Central memory CD4-positive, alpha-beta T cell (primary cell): ENCODE data around the gene PLCB1.

Source experiments
- DNase-seq: peaks from one replicate; pipeline ENCODE4 v3.0.0; 2022

The PLCB1 gene

DNA sequence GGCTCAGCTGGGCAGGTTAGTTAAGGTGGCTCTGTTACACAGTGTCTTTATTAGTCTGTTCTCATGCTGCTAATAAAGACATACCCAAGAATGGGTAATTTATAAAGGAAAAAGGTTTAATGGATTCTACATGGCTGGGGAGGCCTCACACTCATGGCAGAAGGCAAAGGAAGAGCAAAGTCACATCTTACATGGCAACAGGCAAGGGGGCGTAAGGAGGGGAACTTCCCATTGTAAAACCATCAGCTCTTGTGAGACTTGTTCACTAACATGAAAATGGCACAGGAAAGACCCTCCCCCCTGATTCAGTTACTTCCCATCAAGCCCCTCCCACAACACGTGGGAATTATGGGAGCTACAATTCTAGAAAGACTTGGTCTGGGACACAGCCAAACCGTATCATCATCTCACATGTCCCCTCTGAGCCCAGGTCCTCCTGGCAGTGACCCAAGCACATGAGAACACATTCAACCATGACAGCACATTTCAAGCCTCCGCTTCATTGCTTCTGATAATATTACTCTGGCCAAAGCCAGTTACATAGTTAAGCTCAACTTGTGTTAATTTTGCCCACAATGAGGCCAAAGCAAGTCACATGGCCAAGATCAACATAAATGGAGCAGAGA is 383.9 kb downstream of the PLCB1 start:
- no peak for DNase-seq

DNA sequence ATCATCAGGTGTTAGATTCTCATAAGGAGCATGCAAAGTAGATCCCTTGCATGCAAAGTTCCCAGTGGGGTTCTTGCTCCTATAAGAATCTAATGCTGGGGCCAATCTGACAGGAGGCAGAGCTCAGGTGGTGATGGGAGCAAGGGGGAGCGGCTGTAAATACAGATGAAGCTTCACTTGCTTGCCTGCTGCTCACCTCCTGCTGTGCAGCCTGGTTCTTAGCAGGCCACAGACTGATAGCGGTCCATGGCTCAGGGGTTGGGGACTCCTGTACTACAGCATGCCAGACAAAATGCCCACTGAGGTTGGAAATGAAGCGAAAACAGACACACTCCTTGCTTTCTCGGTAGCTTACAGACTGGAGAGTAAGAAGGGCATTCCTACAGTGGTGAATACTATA is 386.8 kb downstream of the PLCB1 start:
- no peak for DNase-seq

DNA sequence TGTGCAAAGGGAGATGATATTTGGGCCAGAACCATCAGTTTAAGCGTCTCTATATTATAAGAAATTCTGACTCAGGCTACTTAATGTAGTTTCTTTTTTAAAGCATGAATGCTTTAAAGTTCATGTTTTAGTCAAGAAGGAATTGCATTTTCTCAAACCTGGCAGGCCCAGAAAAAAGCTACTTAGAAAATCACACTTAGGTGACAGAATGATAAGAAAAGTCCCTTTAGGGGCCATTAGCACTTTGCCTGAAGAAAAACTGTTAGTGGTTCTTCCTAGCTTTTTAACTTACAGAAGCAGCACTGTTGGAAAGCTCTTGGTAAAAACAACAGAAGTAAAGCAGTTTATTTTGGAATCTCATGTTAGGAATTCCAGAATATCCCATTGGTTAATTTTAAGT is 387.8 kb downstream of the PLCB1 start:
- no peak for DNase-seq

DNA sequence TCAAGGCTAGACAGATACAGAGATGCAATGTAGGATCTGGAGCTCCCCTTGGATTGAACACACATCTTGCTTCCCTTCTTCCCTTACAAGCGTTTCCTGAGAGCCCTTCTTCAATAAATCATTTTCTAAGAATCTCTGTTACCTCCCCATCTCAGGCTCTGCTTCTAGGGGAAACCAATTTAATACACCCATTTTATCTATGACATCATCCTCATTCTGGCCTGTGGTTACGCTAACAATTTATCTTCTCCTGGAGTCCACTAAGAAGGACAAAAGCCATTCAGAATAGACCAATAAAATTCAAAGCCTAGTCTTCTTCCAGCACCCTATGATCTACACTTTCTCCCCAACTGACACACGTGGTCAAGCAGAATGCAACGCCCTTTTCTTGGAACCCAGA is 390.1 kb downstream of the PLCB1 start:
- DNase-seq = no peak

DNA sequence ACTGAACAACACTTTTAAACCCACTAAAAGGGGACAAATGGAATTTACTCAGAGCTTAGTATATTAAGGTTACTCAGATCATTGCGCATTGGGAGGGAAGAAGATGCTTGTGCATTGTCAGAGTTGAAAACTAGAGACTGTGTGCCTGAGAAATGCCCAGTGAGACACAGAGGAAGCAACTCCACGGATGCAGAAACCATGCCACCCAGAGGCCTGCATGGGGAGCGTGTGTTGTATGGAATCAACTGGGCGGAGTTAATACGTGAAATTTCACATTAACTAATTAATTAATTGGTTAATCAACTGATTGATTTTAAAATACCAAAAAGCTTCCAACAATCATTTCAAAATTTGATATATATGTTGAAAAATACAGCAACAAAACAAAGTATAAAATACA is 391.6 kb downstream of the PLCB1 start:
- no peak for DNase-seq

DNA sequence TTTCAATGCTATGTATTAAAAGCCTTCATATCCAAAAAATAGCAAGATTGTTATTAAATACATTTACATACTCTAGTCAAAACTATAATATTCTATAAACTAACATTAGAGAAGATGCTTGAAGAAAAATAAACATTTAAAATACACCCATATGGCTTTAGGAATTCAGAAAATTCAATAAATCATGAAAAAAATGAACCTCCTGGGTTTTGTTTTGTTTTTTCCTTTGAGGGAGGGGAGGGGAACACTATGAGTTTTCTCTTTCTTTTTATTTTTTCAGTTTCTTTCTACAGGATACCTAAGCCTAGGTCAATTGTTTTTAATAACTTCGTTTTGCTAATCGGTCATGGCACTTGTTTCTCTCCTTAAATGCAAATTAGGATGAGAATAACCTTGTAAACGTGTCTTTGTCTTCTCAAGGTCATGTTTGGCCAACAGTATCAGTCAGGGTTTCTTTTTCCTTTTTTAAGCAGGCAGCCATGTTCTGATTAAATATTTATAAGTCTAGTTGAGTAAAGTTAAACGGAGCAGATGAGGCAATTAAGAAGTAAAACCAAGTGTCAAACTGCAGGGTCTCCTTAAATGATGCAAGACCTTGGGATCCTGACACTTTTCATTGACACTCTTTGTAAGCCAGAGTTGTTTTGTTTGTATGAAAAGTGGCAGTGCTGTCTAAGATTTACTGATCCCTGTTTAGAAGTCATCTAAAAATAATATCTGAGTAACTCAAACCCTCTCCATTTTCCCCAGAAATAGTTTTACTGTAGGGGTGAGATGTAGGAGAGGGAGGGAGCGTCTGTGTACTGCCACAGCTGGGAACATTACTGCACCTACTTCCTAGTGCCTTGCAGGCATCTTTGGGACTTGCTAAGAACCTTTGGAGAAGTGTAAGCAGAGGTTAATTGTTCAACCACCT is 392.3 kb downstream of the PLCB1 start:
- DNase-seq = no peak

DNA sequence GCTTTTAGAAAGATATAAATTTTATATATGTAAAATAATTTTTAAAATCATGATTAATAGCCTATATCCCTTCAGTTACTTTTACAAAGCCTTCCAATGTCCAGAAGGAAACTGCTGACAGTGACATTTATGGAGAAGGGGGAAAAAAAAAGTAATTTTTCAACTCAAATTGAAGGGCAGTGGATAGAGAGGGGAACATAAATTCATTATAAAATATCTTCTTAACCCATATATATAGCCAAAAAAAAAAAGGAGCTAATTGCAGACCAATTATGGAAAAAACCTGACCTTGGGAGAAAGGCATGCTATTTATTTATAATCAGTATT is 392.9 kb downstream of the PLCB1 start:
- no peak for DNase-seq

DNA sequence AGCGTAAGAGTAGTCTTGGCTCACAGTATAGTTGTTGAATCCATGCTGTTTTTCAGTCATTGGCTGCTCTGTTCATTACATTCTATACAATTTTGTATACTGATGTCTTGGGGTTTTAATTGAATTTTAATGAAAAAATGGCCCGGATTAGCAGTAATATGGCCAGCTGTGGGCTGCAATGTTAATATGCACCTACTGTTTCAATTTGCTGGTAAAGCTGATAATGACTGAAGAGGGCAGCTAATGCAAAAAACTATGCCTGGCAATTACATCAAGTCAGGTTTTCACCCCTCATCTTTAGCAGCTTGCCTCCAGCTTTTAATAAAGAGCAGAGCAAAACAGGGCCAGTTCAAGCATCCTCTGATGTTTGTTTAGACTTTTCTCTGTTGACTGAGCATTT is 394.5 kb downstream of the PLCB1 start:
- no peak for DNase-seq

DNA sequence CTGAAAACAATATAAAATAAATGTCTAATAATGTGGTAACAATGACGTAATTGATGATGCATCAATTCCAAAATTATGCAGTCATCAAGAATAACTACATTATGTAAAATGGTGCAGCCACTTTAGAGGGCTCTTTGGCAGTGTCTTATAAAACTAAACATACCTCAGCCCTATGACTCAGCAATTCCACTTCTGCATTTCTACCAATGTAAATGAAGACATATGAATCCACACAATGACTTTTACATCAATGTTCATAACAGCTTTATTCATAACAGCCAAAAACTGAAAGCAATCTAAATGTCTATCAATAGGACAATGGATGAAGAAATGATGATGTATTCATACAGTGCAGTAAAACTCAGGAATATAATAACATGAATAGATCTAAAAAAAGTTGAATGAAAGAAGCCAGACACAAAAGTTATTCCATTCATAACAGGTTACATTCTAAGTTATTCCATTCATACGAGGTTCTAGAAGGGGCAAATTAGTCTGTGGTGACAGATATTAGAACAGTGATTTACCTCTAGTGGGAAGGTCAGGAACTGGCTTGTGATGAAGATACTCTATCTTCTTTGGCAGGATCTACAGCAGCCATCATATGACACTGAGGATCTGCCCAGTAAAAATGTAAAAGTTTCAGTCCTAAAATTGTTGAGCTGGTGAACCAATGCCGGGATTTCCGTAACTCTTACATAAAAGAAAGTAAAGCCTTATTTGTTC is 396.1 kb downstream of the PLCB1 start:
- DNase-seq = no peak

DNA sequence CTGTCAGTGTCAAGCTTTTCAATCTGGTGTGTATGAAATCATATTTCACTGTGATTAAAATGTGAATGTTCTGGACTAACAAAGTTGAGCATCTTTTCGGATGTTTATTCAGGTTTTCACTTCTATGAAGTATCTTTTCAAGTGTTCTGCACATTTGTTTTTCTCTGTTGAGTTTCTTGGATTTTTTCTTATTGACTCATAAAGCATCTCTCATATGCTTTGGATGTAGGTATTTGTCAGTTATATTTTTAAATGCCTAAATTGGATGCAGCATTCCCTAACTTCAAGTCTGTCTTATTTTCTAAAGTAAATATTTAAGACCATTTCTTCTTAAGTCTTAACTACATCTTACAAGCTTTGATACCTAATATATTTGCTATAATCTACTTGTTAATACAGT is 398.0 kb downstream of the PLCB1 start:
- no peak for DNase-seq

DNA sequence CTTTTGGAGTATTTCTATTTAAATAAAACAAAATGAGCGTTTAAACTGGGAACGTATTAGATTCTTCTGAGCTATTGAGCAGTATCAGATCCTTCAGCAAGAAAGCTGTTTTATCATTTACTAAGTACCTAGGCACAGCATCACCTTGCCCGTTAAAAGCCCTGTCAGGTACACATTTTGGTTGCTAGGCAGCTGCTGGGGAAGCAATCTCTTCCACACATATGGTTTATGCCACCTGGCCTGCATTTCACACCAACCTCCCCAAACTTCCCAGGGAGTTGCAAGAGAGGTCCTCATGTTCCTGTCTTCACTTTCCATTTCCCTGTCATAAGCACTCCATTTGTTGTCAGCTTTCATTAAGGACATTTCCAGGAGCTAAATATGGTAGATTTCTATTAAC is 400.1 kb downstream of the PLCB1 start:
- DNase-seq = no peak

DNA sequence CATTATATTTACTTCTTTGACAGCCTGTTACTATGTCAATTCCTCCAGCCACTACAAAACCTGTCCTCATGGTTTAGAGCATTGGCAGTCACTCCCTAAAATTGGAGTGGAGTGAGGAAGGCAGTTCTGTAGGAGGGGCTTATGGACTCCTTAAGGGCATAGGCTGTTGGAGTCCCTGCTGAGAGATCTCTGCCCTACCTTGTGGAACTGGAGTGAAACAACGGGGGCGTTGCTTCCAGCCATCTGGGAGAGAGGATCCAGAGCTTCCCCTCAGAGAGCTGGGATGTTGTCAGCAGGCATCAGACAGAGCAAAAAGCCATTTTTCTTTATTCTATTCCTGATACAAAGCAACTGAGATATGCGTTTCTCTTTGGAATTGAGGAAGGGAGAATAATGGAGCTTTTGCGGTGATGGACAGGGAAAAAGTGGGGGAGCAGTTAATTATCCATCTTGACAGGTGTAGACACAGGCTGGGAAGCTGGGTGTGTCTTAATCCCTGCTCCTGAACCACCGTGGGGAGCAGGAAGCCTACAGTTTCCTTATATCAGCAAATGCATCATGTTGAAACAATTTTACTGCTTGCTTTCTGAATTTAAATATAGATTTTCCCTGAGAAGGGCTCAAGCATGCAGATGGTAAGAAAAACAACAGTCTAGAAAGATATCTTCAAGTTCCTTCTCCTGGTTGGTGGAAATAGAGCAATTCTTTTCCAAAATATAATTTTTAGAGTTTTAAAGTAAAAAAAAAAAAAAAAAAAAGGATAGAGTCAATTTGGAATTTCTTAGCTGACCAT is 402.5 kb downstream of the PLCB1 start:
- DNase-seq = no peak

DNA sequence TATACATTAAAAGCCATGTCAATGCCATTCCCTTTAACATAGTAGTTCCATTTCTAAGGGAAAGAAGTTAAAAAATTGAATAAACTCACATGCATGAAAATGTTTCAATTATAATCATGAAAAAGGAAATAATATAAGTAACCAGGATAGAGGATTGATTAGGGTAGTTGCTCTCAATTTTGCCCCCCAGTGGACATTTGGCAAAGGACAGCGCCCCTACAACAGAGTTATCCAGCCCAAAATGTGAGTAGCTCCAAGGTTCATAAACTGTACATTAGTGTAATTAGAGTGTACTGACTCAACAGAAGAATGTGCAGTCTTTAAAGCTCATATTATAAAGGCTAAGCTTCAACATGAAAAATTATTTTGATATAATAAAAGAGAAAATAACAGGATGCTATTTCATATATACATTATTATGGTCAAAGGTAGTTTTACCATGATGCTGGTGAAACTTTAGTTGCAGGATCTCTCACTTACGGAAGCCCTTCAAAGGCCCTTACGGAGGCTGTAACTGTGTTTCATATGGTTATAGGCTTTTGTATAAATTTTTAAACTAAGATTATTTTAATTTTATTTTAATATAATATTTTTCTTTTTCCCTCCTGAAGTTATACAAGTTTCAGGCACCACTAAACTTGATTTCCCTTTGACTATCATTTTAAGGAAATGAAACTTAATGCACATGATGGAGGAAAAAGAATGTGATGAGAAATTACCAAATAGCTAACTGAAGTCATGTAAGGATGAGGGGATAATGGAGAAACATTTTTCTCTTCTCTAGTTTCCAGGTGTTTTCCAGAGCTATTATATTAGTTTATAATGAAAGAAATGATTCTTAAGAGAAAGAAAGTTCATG is 403.6 kb downstream of the PLCB1 start:
- no peak for DNase-seq

DNA sequence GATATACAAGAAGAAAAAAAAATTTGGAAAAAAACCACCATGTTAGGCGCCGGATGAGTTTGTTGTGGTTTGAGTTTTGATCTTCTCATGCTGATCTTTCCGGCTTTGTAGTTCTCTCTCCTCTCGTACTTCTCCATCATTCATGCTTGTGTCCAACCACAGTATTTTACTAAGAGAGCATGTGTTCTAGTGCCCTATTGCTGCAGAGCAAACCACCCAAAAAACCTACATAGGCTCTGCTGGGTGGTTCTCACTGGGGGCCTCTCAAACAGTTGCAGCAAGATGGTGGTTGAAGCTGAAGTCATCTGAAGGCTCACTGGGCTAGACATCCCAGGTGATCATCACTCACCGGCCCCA is 404.2 kb downstream of the PLCB1 start:
- no peak for DNase-seq

DNA sequence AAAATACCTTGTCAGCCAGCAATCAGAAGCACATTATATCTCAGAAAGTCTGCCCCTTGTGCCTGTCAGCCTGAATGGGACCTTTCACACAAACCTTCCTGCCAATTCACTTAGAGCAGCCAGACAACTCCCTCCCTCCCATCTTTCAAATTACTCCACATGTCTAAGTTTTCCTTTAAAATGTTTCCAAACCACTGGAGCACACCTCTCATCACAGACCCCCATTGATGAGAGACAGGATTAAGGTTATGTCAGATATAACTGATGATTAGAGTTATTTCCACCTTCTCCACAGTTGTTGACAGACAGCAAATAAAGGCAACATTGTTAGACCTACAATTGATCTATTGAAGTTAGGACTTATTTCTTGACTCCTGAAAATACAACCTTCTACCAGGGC is 408.4 kb downstream of the PLCB1 start:
- DNase-seq = no peak

DNA sequence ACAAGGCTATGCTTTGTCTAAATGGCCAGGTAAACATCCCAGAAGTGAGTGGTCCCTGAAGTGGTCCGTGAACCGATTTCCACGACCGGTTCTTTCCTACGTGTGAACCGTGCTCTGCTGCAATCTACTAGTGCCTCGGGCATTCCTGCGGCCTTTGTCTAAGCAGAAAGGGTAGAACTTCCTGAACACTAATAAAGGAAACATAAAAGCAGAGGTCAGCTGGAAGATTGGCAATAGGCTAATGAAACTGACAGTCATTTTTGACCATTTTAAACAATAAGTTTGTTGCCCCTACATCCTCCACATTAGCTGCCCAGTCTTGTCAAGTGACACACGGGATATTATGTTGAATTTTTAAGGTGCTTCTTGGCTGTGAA is 410.0 kb downstream of the PLCB1 start:
- DNase-seq = no peak

DNA sequence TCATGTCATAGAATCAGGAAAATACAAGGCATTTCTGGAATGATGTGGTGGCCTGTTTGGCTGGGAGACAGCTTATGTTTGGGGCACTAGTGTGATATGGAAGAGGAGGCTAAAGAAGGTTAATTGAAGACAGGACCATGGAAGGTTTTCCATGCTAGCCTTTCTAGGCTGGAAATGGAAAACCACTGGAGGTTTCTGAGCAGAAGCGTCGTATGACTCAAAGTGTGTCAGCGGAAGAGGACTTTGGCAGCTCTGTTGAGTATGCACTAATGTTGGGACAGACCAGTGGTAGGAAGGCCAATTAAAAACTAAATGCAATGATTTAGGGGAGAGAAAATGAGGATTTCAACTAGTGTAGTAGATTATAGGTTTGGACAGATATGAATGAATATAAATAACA is 413.1 kb downstream of the PLCB1 start:
- no peak for DNase-seq

DNA sequence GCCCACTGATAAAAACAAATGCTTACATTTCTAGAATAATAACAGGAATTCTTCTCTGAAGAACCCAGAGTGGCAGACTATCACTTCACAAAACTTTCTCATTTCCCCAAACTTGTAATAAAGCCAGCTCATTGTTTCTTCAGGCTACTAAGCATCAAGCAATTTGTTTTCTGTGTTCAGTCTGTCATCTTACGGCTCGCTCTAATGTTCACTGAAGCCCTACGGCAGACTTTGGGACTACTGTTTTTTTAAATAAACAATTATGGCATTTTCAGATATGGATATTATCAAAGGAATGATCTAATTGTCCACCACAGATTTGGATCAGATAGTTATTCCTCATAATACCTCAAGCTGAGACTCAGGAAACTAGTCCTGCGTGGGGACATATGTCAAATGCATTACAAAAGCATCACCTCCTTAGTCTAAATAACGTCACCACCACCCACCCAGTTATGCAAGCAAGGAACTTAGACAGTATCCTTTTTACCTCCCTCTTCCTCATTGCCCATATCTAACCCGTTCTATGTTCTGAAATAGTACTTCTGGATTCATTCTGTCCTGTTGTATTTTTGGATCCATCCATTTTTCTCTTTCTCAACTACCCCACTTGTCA is 415.1 kb downstream of the PLCB1 start:
- no peak for DNase-seq

DNA sequence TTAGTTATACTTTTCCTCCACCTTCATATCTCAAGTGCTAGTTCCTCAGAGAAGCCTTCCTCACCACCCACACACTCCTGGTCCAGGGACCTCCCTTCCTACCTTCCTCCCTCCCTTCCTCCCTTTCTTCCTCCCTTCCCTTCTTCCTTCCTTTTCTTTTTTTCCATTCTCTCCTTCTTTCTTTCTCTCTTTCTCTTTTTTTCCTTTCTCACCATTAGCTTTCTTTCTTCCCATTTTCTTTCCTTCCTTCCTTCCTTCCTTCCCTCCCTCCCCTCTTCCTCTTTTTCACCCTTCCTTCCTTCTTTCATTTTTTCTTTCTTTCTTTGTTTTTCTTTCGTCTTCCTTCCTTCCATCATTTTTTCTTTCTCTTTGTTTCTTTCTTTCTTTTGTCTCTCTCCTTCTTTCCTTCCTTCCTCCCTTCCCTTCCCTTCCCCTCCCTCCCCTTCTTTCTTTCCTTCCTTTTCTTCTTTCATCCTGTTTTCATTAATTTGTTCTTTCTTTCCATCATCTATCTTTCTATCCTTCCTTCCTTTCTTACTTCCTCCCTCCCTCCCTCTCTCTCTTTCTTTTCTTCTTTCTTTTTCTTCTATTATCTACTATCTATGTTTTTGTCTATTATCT is 416.0 kb downstream of the PLCB1 start:
- no peak for DNase-seq

DNA sequence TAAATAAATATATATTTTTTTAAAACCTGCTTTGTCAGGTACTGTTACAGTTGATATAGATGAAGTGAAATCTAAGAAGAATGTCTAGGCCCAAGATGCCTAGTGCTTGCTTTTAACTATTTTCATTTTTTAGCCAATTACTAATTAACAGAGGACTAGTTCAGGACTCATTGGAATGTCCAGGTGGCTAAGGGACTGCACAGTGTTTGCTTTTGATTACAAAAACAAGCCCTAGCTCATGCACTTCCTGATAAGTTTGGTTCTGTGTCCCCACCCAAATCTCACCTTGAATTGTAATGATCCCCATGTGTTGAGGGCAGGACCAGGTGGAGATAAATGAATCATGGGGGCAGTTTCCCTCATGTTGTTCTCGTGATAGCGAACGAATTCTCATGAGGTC is 417.1 kb downstream of the PLCB1 start:
- DNase-seq = no peak

DNA sequence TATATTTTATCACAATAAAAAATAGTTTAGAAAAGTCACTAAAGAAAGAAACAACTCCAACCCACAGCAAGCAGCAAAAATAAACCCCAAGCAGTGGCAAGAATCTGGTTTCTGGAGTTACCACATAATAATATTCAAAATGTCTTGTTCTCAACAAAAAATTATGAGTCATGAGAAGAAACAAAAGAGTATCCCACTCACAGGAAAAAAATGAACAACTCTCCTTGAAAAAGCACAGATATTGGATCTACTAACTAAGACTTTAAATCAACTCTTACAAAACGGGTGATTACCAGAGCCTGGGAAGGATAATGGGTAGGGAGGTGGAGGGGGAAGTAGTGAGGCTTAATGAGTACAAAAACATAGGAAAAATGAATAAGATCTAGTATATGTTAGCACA is 425.6 kb downstream of the PLCB1 start:
- DNase-seq = no peak
